BLaER1 (cell line): ENCODE data around the gene AHSG.

Source experiments
- H3K27ac ChIP-seq: shearing (Covaris generic); formaldehyde crosslinking; 2 replicates; pipeline ENCODE4 v1.8.1; 2022
- H3K27me3 ChIP-seq: shearing (Covaris generic); formaldehyde crosslinking; 2 replicates; pipeline ENCODE4 v1.8.1; 2022
- H3K36me3 ChIP-seq: shearing (Covaris generic); formaldehyde crosslinking; 2 replicates; pipeline ENCODE4 v1.8.1; 2022
- H3K4me1 ChIP-seq: shearing (Covaris generic); formaldehyde crosslinking; 2 replicates; pipeline ENCODE4 v1.8.1; 2022
- H3K4me2 ChIP-seq: shearing (Covaris generic); formaldehyde crosslinking; 2 replicates; pipeline ENCODE4 v1.8.1; 2022
- H3K4me3 ChIP-seq: shearing (Covaris generic); formaldehyde crosslinking; 2 replicates; pipeline ENCODE4 v1.8.1; 2022
- H3K9ac ChIP-seq: shearing (Covaris generic); formaldehyde crosslinking; 2 replicates; pipeline ENCODE4 v1.8.1; 2022
- H3K9me3 ChIP-seq: shearing (Covaris generic); formaldehyde crosslinking; 2 replicates; pipeline ENCODE4 v1.8.1; 2022
- H4K20me1 ChIP-seq: shearing (Covaris generic); formaldehyde crosslinking; 2 replicates; pipeline ENCODE4 v1.8.1; 2022
- Cebpa-rat ChIP-seq: shearing (Covaris generic); IDR thresholded peaks from 2 replicates; pipeline ENCODE4 v1.8.1; 2022

Gene AHSG

GRCh38 chr3:186603159-186603558 lies 9.7 kb upstream of the AHSG start:
- H3K4me1 ChIP-seq: no peaks in the 10 kb centered on the region

GRCh38 chr3:186605078-186605477 lies 7.8 kb upstream of the AHSG start:
- no peaks in the 10 kb centered on the region for H3K9me3 ChIP-seq
- no peaks in the 10 kb centered on the region for H3K27me3 ChIP-seq
- no peak overlapping the region for H3K27ac ChIP-seq
- no peaks in the 10 kb centered on the region for H3K36me3 ChIP-seq
- no peak overlapping the region for H3K4me2 ChIP-seq
- no peaks in the 10 kb centered on the region for H4K20me1 ChIP-seq
- no peak overlapping the region for H3K4me3 ChIP-seq
- no peak for TF ChIP-seq Cebpa-rat
- H3K4me1 ChIP-seq: no peaks in the 10 kb centered on the region
- no peak overlapping the region for H3K9ac ChIP-seq

More at GRCh38 chr3:186603159-186603558, 9.7 kb upstream of the AHSG start:
- no peak for TF ChIP-seq Cebpa-rat
- H3K4me3 ChIP-seq: no peak overlapping the region
- H3K36me3 ChIP-seq: no peaks in the 10 kb centered on the region
- no peaks in the 10 kb centered on the region for H4K20me1 ChIP-seq
- no peak overlapping the region for H3K9ac ChIP-seq
- no peaks in the 10 kb centered on the region for H3K27me3 ChIP-seq
- H3K9me3 ChIP-seq: no peaks in the 10 kb centered on the region
- no peak overlapping the region for H3K4me2 ChIP-seq
- no peak overlapping the region for H3K27ac ChIP-seq

- no peak for TF ChIP-seq Cebpa-rat
- Histone ChIP-seq H4K20me1 (no peaks in the 10 kb centered on the region), H3K36me3 (no peaks in the 10 kb centered on the region), H3K4me2 (no peak overlapping the region), H3K27me3 (no peaks in the 10 kb centered on the region), H3K27ac (no peak overlapping the region), H3K4me1 (no peaks in the 10 kb centered on the region), H3K9me3 (no peaks in the 10 kb centered on the region), H3K4me3 (no peak overlapping the region), H3K9ac (no peak overlapping the region)
Measured at GRCh38 chr3:186605561-186606545, 7.0 kb upstream of the AHSG start.

- Histone ChIP-seq H3K9me3 (no peaks in the 10 kb centered on the region), H3K4me2 (no peak overlapping the region), H4K20me1 (no peaks in the 10 kb centered on the region), H3K4me3 (no peak overlapping the region), H3K27me3 (no peaks in the 10 kb centered on the region), H3K9ac (no peak overlapping the region), H3K4me1 (0 out of 2 replicates have a peak, but pooled peaks cover under 1% of the 10 kb centered on the region), H3K36me3 (no peaks in the 10 kb centered on the region), H3K27ac (no peak overlapping the region)
- no peak for TF ChIP-seq Cebpa-rat
Measured at GRCh38 chr3:186608624-186609215, 4.1 kb upstream of the AHSG start.

GRCh38 chr3:186609247-186609868 lies 3.5 kb upstream of the AHSG start:
- no peaks in the 10 kb centered on the region for H3K27me3 ChIP-seq

GRCh38 chr3:186612065-186612464 lies 795 bp upstream of the AHSG start:
- no peak for TF ChIP-seq Cebpa-rat
- Histone ChIP-seq H3K4me1 (peaks cover 18% of the 10 kb centered on the region), H3K4me3 (no peak overlapping the region), H3K27me3 (no peaks in the 10 kb centered on the region), H4K20me1 (no peaks in the 10 kb centered on the region), H3K36me3 (no peaks in the 10 kb centered on the region), H3K4me2 (no peak overlapping the region), H3K9ac (no peak overlapping the region), H3K9me3 (no peaks in the 10 kb centered on the region), H3K27ac (no peak overlapping the region)

More at GRCh38 chr3:186609247-186609868, 3.5 kb upstream of the AHSG start:
- Histone ChIP-seq H3K27ac (no peak overlapping the region), H3K4me1 (peaks cover 7% of the 10 kb centered on the region), H3K36me3 (no peaks in the 10 kb centered on the region), H3K9ac (no peak overlapping the region), H4K20me1 (no peaks in the 10 kb centered on the region), H3K9me3 (no peaks in the 10 kb centered on the region), H3K4me2 (no peak overlapping the region), H3K4me3 (no peak overlapping the region)
- TF ChIP-seq Cebpa-rat: no peak

GRCh38 chr3:186613637-186614265 lies 891 bp downstream of the AHSG start:
- no peak overlapping the region for H3K27ac ChIP-seq
- H4K20me1 ChIP-seq: no peaks in the 10 kb centered on the region
- peak overlapping the region; percentile 59; the same call in 1 of the 2 replicates for H3K4me2 ChIP-seq
- H3K9ac ChIP-seq: no peak overlapping the region
- peaks cover 20% of the 10 kb centered on the region for H3K4me1 ChIP-seq
- no peak for TF ChIP-seq Cebpa-rat
- H3K27me3 ChIP-seq: no peaks in the 10 kb centered on the region
- H3K9me3 ChIP-seq: no peaks in the 10 kb centered on the region
- H3K36me3 ChIP-seq: no peaks in the 10 kb centered on the region
- H3K4me3 ChIP-seq: no peak overlapping the region

- Histone ChIP-seq H3K27me3 (no peaks in the 10 kb centered on the region), H3K4me3 (no peak overlapping the region), H3K9me3 (no peaks in the 10 kb centered on the region), H3K4me1 (peaks cover 20% of the 10 kb centered on the region), H3K9ac (no peak overlapping the region), H3K27ac (no peak overlapping the region), H3K4me2 (peak overlapping the region; percentile 59), H3K36me3 (no peaks in the 10 kb centered on the region), H4K20me1 (no peaks in the 10 kb centered on the region)
- no peak for TF ChIP-seq Cebpa-rat
Measured at GRCh38 chr3:186614266-186614596, 1.4 kb downstream of the AHSG start.

- Histone ChIP-seq H4K20me1 (no peaks in the 10 kb centered on the region), H3K9ac (no peak overlapping the region), H3K4me1 (peaks cover 20% of the 10 kb centered on the region), H3K27me3 (no peaks in the 10 kb centered on the region), H3K4me3 (no peak overlapping the region), H3K9me3 (no peaks in the 10 kb centered on the region), H3K4me2 (peak overlapping the region; percentile 59), H3K36me3 (no peaks in the 10 kb centered on the region), H3K27ac (no peak overlapping the region)
- TF ChIP-seq Cebpa-rat: no peak
Measured at GRCh38 chr3:186614597-186615483, 2.0 kb downstream of the AHSG start.
